Heart right ventricle (tissue), 16 donors: ENCODE measurements around the gene MAML2. TPM values are rescaled to one million over a fixed set of nuclear protein-coding genes. Genes with fewer than 3 reads are reported as not detected.

Source experiments
- ATAC-seq, 8 donors: fragments of 200-7000 bp; cut with Tn5 transposase; one replicate each; pipeline ENCODE4 v1.9.1; 2020; ENCODE audit warnings: mild to moderate bottlenecking in 8 of 8, moderate library complexity in 8 of 8, moderate number of reproducible peaks in 1 of 8
- DNase-seq, 2 donors: peaks; one replicate each; pipeline ENCODE4 v3.0.0-alpha.2; 2020
- H3K27ac ChIP-seq, 10 donors: fragments of 200-600 bp; sonication (generic) in 2 of 10; one replicate each; pipeline versions ENCODE4 v1.5.0 to v1.8.0; 2020 to 2022; ENCODE audit warnings: mild to moderate bottlenecking in 3 of 10
- H3K27me3 ChIP-seq, 7 donors: fragments of 200-600 bp; one replicate each; pipeline ENCODE4 v1.8.0; 2021 to 2022; ENCODE audit warnings: mild to moderate bottlenecking in 2 of 7
- H3K36me3 ChIP-seq, 9 donors: fragments of 200-600 bp; sonication (generic) in 1 of 9; one replicate each; pipeline versions ENCODE4 v1.5.0 to v1.8.0; 2020 to 2022; ENCODE audit warnings: mild to moderate bottlenecking in 2 of 9
- H3K4me1 ChIP-seq, 9 donors: fragments of 200-600 bp; sonication (generic) in 1 of 9; one replicate each; pipeline versions ENCODE4 v1.5.0 to v1.8.0; 2020 to 2022; ENCODE audit warnings: mild to moderate bottlenecking in 4 of 9
- H3K4me3 ChIP-seq, 10 donors: fragments of 200-600 bp; sonication (generic) in 2 of 10; one replicate each; pipeline versions ENCODE4 v1.5.0 to v1.8.0; 2020 to 2022; ENCODE audit warnings: mild to moderate bottlenecking in 7 of 10, moderate library complexity in 2 of 10
- H3K9me3 ChIP-seq, 11 donors: fragments of 200-600 bp in 10 of 11; sonication (generic) in 2 of 11; one replicate each; pipeline versions ENCODE4 v1.5.0 to v1.8.0; 2013 to 2022; ENCODE audit warnings: mild to moderate bottlenecking in 2 of 11, control low read depth in 1 of 11, moderate library complexity in 1 of 11
- WGBS, 2 donors: extraction: QIAGEN DNeasy Blood & Tissue Kit; methylation state at CpG; one replicate each; pipeline ENCODE4 v1.1.7; 2013; ENCODE audit warnings: inconsistent platforms in 1 of 2; 5-methylcytosine and 5-hydroxymethylcytosine counted together
- intact Hi-C, 10 donors: fragments of 100-400 bp; cut with DNase I; formaldehyde crosslinking; loops; one replicate each; pipeline versions ENCODE4 v1.11.1 to v1.14.2; 2022
- polyA plus RNA-seq, 2 donors: library from polyadenylated mRNA; stranded (reverse); fragments of 200-250 nt; gene quantifications; one replicate each; pipeline ENCODE4 v1.2.3, GENCODE V29; 2013
- total RNA-seq, 10 donors: library from RNA; stranded (reverse); fragmentation: NEBNext Ultra II Directional in 3 of 10; extraction: Animal tissue kit (Norgen Biotek cat#: 25700) in 3 of 10; gene quantifications; one replicate each; pipeline versions ENCODE4 v1.2.1 to v1.2.4, GENCODE V29; 2021 to 2023
- TF ChIP-seq, protein P1 (sequence below), 9 donors: fragments of 200-600 bp; sonication (generic) in 2 of 9; IDR thresholded peaks; one replicate each; pipeline versions ENCODE4 v1.5.0 to v1.8.0; 2021 to 2022; ENCODE audit warnings: antibody characterized with exemption in 9 of 9, mild to moderate bottlenecking in 5 of 9, moderate library complexity in 1 of 9
- donor health status: Arrhythmogenic right ventricular cardiomyopathy.
- donor health status: ischemic (EF 13 %, LVEDD 7.1; RV severe dilation, severe dysfunction).
- donor health status: healthy with polysubstance abuse.
- donor health status: DM: no; HTN: yes; CAD: no.
- donor health status: DM: no; HTN: no; CAD: no.
- donor health status: ischemic (EF 25% LVEDD 6.9; RV normal size, moderate dysfunction).
- donor health status: ischemic (EF 25% LVEDD 5.7; RV mildly dilated, moderate dysfunction).
- donor health status: healthy.
- donor health status: DM: yes; HTN: yes; CAD: no.
- donor health status: Ischemic cardiomyopathy.
- donor health status: ischemic (EF 35%, LVEDD 5.7; RV mildly dilated, moderate dysfunction).
- donor health status: nonischemic (EF 11% LVEDD 7.7; RV severe dilation, severe dysfunction).
- donor health status: DM: yes; HTN: yes; CAD: no.
- donor health status: PGD.
- donor health status: ischemic (EF 29% LVEDD 5.4; RV normal size, mild dysfunction).
- donor health status: nonischemic (EF 23%, LVEDD 6.1; RV moderate dilation, normal function).

Gene MAML2
- total and polyA plus RNA-seq, 12 donors: 1.3 to 6.1 (median 4.1) TPM

DNA sequence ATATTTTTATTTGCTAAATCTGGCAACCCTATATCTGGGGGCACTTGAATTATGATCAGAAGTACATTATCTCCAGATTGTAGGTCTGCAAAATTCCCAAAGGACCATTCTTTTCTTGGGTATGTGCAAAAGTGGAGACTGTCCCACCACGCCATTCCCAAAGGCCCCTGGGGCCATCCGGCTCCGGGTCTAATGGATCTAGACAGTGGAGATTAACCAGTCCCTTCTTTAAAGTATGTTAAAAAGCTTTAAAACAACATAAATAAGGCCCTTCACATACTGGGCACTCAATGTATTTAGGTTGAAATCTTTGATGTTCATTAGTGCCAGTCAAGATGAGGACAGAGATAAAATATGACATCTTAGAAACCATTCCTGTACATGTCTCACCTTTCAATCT lies 124.1 kb downstream of the MAML2 start:
- Histone ChIP-seq H3K36me3 (no peaks in the 10 kb centered on the region), H3K4me3 (no peak overlapping the region), H3K9me3 (no peaks in the 10 kb centered on the region), H3K27ac (peak overlapping the region in 4 of 10 donors; percentile 12 to 85 (median 52)), H3K27me3 (no peaks in the 10 kb centered on the region), H3K4me1 (peaks cover 10 to 83% (median 74%) of the 10 kb centered on the region in 9 donors)
- no peak for DNase-seq
- no peak for ATAC-seq
- TF ChIP-seq, protein P1, sequence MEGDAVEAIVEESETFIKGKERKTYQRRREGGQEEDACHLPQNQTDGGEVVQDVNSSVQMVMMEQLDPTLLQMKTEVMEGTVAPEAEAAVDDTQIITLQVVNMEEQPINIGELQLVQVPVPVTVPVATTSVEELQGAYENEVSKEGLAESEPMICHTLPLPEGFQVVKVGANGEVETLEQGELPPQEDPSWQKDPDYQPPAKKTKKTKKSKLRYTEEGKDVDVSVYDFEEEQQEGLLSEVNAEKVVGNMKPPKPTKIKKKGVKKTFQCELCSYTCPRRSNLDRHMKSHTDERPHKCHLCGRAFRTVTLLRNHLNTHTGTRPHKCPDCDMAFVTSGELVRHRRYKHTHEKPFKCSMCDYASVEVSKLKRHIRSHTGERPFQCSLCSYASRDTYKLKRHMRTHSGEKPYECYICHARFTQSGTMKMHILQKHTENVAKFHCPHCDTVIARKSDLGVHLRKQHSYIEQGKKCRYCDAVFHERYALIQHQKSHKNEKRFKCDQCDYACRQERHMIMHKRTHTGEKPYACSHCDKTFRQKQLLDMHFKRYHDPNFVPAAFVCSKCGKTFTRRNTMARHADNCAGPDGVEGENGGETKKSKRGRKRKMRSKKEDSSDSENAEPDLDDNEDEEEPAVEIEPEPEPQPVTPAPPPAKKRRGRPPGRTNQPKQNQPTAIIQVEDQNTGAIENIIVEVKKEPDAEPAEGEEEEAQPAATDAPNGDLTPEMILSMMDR (IDR thresholded peaks at IDR 0.05): no peak
- 61 to 67% methylated on average over 3 of the region's 3 CpGs for WGBS, 2 donors
- intact Hi-C loops: loop anchor here in 2 of 10 donors (5.0 to 10.0 kb wide), 4 partner anchors 38 to 164 kb away; partner anchors contain the start of gene MAML2 (in 2 of the 2)

DNA sequence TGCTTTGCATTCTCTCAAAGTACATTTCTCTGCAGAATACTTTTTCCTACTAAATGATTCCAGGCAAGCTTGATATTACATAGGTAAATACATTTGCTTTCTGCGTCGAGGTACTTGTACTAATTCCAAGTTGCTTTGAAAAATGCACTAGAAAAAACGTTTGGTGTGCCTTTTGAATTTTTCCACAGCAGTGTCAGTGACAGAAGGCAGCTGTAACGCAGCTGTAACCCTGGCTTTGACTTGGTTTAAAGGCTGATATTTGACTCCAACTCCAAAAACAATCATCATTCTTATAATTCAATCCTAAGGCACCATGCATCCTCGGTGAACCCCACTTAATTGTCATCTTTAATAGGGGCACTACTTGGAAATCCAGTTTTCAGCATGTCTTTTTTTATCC lies 125.0 kb downstream of the MAML2 start:
- WGBS, 2 donors: 35 to 45% methylated on average over 5 of the region's 5 CpGs
- no peaks in the 10 kb centered on the region for H3K36me3 ChIP-seq
- H3K9me3 ChIP-seq: no peaks in the 10 kb centered on the region
- H3K27ac ChIP-seq: peak overlapping the region in 6 of 10 donors; percentile 9 to 82 (median 19)
- TF ChIP-seq, protein P1 (IDR thresholded peaks at IDR 0.05): no peak
- H3K27me3 ChIP-seq: no peaks in the 10 kb centered on the region
- intact Hi-C loops: loop anchor here in 2 of 10 donors (5.0 to 10.0 kb wide), 4 partner anchors 39 to 163 kb away; partner anchors contain the start of gene MAML2 (in 2 of the 2)
- no peak for DNase-seq
- no peak overlapping the region for H3K4me3 ChIP-seq
- no peak for ATAC-seq
- peaks cover 12 to 92% (median 83%) of the 10 kb centered on the region in 9 donors for H3K4me1 ChIP-seq

DNA sequence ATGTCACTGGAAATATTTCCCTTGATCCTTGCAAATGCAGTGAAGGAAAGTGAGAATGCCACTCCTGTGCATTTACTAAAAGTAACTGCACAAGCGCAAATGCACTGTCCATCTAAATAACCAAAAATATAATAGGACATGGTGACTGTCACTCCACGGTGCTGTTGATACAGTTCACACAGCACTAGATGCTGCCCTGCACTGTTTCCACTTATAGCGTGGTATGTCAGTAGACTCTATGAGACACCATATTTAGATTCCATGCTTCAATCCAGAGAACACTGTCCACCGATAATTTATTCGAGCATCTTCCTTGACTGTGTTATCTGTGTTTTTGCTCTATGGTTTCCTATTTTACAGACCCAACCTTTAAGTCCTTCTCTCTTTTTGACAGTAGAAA lies 125.8 kb downstream of the MAML2 start:
- TF ChIP-seq, protein P1 (IDR thresholded peaks at IDR 0.05): no peak
- intact Hi-C loops: loop anchor here in 2 of 10 donors (5.0 to 10.0 kb wide), 4 partner anchors 40 to 162 kb away; partner anchors contain the start of gene MAML2 (in 2 of the 2)
- H3K4me1 ChIP-seq: peaks cover 12 to 100% (median 89%) of the 10 kb centered on the region in 9 donors
- H3K9me3 ChIP-seq: no peaks in the 10 kb centered on the region
- ATAC-seq (no peak), DNase-seq (no peak)
- whole genome bisulfite sequencing, 2 donors: 42 to 63% methylated on average over 5 of the region's 5 CpGs
- H3K36me3 ChIP-seq: no peaks in the 10 kb centered on the region
- no peaks in the 10 kb centered on the region for H3K27me3 ChIP-seq
- peak overlapping the region in 7 of 10 donors; percentile 7 to 84 (median 70) for H3K27ac ChIP-seq
- no peak overlapping the region for H3K4me3 ChIP-seq

GRCh38 chr11:96215826-96216225 lies 127.2 kb downstream of the MAML2 start:
- TF ChIP-seq, protein P1 (IDR thresholded peaks at IDR 0.05): no peak
- intact Hi-C loops: loop anchor here in 2 of 10 donors (5.0 to 10.0 kb wide), 4 partner anchors 41 to 161 kb away; partner anchors contain the start of gene MAML2 (in 2 of the 2)
- Histone ChIP-seq H3K27ac (peak overlapping the region in 8 of 10 donors; percentile 58 to 84 (median 74)), H3K36me3 (no peaks in the 10 kb centered on the region), H3K27me3 (no peaks in the 10 kb centered on the region), H3K4me3 (no peak overlapping the region), H3K4me1 (peaks cover 12 to 88% (median 79%) of the 10 kb centered on the region in 9 donors), H3K9me3 (no peaks in the 10 kb centered on the region)
- DNase-seq: no peak
- no peak for ATAC-seq
